ENCODE measurements around the gene GATAD2A.
A peak's percentile ranks its signal among the peaks of the same experiment; 100 is the strongest.
"Not testable (repeated sequence)": the region's sequence is repeated elsewhere in the genome, so short reads cannot be mapped to it uniquely, and the experiment has no call there.

Gene GATAD2A

GRCh38 chr19:19366434-19367396 is 38.8 kb upstream of the GATAD2A start:
- H3K4me3 ChIP-seq (ENCODE audit: low read depth, low read length), result no peak overlapping the region
- DNase-seq (ENCODE audit: low read depth), result peak; percentile 91

DNA sequence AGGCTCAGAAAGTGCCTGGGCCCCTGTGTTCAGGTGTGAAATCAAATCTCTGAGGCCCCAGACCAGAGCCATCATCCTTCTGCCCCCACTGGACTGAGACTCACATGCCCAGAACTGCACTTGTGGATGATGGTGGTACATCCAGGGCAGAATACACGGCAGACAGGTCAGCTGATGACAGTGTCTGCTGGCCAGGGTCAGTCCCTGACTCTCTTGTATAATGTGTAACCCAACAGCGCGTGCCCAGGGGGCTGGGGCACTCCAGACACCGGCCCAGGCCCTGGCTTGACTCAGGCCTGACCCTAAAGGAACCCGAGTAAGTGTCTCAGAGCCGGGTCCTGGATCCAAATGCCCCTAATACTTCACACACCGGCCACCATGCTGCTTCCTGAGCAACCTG is 37.4 kb upstream of the GATAD2A start:
- no peak for DNase-seq (ENCODE audit: low read depth)
- H3K4me3 ChIP-seq (ENCODE audit: low read depth, low read length), result no peak overlapping the region
- TF ChIP-seq CTCF (IDR thresholded peaks at IDR 0.05; ENCODE audit: insufficient read depth, low read depth, low read length, missing control alignments), result no peak

More at GRCh38 chr19:19366434-19367396, 38.8 kb upstream of the GATAD2A start:
- peak; percentile 98 for TF ChIP-seq CTCF (IDR thresholded peaks at IDR 0.05; ENCODE audit: insufficient read depth, low read depth, low read length, missing control alignments)

DNA sequence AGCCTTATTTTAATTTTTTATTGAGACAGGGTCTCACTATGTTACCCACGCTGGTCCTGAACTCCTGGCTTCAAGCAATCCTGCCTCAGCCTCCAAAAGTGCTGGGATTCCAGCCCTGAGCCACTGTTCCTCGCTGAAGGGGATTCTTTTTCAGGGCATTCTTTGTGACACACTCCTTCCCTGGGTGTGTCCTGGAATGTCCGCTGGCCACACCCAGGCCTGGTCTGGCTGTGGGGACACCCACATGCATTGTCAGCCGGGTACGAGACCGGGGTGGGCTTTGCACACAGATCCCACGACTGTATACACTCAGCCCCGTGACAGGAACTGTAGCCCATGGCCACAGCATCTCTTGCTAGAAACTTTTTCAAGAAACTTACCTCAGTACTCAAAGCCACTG is 34.4 kb upstream of the GATAD2A start:
- no peak overlapping the region for H3K4me3 ChIP-seq (ENCODE audit: low read depth, low read length)
- no peak for TF ChIP-seq CTCF (IDR thresholded peaks at IDR 0.05; ENCODE audit: insufficient read depth, low read depth, low read length, missing control alignments)
- DNase-seq (ENCODE audit: low read depth), result no peak

GRCh38 chr19:19372656-19373416 is 32.6 kb upstream of the GATAD2A start:
- H3K4me3 ChIP-seq (ENCODE audit: low read depth, low read length), result peak overlapping the region; percentile 23
- no peak for TF ChIP-seq CTCF (IDR thresholded peaks at IDR 0.05; ENCODE audit: insufficient read depth, low read depth, low read length, missing control alignments)
- peak; percentile 89 for DNase-seq (ENCODE audit: low read depth)

DNA sequence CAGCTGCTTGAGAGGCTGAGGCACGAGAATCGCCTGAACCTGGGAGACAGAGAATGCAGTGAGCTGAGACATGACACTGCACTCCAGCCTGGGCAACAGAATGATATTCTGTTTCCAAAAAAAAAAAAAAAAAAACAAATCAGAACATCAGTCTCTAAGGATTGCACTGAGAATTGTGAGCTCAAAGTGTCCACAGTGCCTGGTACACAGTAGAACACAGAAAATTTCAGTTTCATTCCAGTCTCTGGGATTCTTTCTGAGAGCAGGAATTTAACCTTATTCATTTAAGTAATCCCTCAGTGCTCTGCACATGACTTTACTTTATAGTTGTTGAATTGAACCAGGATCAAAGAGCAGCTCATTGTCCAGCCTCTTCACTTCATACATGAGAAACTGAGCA is 25.9 kb upstream of the GATAD2A start:
- no peak for TF ChIP-seq CTCF (IDR thresholded peaks at IDR 0.05; ENCODE audit: insufficient read depth, low read depth, low read length, missing control alignments)
- no peak overlapping the region for H3K4me3 ChIP-seq (ENCODE audit: low read depth, low read length)
- no peak for DNase-seq (ENCODE audit: low read depth)

GRCh38 chr19:19380316-19380715 is 25.2 kb upstream of the GATAD2A start:
- H3K4me3 ChIP-seq (ENCODE audit: low read depth, low read length); DNase-seq (ENCODE audit: low read depth): not testable (repeated sequence)
